Left kidney (tissue), 2 donors: ENCODE results near the gene PKP4. TPM values are rescaled to one million over a fixed set of nuclear protein-coding genes. Genes with fewer than 3 reads are reported as not detected.

Experiments
- DNase-seq: peaks from one replicate; pipeline ENCODE4 v3.0.0-alpha.2; 2013
- polyA plus RNA-seq: library from polyadenylated mRNA; unstranded; fragments of 120-200 nt; gene quantifications from one replicate; pipeline ENCODE4 v1.2.1, GENCODE V29; 2013; ENCODE audit not compliant: insufficient read length

Gene PKP4
- polyA plus RNA-seq, 1 donor, result 200 TPM

DNA sequence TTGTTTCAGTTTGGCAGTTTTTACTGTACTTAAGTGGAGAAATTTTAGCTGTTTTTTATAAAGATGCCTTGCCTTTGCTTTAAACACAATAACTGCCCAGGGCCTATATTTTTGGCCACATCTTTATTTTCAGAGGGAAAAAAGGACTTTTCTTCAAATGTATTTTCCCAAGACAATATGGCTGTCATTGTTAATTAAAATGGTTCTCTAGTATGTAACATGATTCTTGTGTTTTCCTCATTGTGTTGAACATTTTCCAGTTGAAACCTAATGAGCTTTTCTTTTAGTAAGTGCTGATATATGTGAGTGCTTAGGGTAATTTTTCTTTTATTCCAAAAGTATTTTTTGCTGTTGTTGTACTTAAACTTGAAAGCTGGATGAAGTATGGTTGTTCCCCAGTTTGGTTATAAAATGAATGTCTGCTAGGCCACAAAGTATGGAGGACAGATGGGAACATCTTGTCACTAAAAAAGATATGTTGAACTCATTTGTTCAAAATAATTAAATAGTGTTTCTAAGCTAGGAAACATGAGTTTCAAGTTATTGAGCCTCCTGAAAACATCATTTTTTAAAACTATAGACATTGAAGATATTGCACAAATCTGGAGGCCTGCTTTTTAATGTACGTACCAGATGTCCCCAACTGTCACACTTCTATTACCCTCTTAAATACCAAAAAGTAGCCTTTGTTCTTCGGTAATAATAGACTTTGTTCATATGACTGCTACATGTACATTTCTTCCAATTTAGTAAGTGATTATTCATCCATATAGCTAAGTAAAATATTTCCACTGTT lies 190.9 kb downstream of the PKP4 start:
- no peak for DNase-seq

DNA sequence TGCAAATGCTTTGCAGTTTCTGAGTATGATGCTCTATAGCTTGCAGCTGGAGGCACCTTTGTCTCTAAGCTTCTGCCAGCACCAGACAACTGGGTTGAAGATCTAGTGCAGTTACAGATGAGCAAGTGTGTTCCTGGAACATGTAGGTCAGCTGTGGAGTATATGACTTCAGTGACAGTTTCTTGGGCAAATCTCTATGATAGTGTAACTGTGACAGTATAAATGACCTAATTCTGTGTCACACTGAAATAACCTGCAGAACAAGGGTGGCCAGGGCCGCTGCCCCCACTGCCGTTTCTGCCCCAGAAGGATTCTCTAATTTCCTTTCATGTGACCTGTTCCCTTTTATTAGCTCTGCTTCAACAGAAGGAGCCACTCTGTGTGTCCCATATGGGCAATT lies 193.1 kb downstream of the PKP4 start:
- DNase-seq, result no peak

DNA sequence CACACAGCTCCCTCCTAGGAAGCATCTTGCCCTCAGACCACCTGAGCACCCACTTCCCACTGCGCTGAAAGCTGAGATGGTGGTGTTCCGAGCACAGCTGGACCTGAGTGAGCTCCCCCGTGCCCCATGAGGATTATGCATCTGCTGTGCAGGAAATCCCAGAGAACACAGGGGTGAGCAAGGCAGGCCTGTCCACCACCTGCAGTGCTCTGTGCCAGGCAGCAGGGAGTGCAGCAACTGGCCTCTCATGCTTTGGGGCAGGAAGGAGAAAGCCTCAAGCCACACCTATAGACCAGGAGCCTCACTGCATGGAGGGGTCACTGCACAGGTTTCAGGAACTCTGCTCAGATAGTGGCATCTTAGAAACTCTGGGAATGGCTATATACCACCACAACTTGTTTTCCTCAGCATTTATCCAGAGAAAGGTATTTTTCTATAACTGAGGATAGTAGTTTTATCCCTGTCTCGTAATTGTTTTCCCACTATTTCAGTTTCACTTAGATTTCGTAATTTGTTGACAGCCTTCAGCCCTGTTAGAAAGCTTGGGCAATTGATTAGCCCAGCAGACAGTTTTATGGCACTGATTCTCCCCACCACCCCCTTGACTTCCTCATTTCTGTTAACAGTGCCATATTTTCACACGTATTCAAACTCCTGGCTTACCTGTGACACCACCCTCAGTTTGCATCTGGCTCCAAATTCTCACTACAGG lies 194.1 kb downstream of the PKP4 start:
- DNase-seq, result no peak

DNA sequence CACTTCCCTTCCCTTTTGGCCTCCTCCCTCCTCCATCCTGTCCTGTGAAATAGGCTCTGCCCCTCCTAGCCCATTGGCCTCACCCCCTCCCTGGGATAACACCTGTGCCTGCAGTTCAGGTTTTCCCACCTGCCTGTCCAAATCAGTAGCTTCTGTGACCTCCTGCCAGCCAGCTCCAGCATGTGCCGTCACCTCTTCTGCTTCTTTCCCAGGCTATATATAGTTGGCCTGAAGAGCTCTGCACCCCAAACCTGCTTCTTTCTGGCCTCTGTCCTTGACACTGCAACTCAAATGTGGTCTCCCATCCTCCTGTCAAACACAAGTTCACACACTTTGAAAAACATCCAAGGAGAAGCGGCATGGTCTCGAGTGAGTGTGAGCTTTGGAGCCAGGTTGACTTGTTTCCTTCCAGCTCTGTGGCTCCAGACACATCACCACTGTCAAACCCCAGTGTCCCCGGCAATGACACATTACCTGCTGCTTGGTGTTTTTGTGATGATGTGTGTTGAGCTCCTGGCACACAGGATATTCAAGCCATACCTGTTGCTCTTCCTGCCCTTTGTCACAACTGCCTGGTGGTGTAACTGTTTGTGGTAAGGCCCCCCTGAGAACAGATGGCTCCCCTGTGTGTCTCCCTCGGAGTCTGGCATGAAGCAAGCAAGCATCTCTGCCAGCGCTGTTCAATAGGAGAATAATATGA lies 194.8 kb downstream of the PKP4 start:
- no peak for DNase-seq

DNA sequence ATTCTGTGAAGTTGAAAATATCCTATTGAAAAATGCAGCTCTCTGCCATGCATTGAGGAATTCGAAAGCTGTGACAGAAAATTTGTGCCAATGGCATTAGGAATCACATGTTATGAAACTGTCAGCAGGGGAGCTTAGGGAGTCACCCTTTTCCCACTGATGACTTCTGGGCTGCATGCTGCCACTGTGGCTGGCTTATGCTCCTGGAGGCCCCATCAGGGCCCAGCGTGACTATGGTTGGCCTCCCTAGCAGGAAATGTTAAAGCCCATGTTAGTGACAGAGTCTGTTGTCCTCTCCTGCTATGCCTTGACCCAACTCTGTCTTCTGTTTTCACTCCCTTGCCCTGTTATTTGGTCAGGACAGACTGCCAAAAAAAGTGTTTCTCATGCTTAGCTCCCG lies 198.9 kb downstream of the PKP4 start:
- DNase-seq, result no peak

DNA sequence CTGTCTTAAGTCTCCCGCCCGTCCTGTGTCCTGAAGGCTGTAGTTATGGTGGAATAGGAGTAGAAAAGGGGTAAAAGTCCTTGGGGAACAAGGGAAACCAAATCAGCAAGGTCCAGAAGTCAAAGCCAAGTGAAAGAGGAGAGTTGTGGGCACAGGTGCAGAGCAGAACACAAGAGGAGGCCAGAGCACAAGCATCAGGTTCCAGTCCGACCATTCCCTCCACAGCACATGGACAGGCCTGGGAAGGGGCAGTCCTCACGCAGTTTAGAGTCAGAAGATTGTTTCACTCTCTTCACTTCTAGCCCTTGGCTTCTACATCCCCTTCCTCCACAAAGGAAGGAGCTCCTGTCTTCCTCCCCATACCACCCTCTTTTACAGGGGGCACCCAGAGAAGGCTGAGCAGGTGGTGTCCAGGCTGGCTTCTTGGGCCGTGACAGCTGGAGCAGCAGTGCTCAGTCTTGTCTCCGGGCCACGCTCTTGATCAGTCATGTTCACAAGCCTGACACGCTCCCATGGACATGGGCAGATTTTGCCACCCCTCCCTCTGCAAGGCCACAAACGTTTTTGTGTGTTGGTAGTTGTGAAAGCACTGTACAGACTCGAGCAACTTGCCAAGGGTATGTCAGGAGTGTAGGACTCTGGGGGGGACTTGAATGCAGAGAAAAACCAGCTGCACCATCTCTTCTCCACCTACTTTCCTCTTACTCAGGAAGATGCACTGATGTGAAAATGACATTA lies 199.9 kb downstream of the PKP4 start:
- DNase-seq, result no peak

DNA sequence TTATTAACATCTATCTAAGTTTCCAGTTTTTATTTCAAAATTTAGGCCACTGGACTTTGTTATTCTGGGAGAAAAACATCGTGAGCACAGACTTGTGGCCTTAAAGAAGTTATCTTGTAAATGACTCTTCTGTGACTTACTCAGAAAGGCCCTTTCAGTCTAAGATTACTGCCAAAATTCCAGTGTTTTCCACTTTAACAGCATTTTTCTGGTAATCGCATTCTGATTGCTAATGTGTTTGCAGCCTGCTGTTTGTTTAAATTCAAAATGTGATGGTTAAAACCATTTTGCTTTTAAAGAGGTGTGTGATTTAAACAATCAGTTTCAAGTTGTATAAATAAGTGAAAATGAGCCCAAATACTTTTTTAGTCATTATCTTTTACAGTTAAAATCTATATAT lies 201.6 kb downstream of the PKP4 start:
- no peak for DNase-seq

DNA sequence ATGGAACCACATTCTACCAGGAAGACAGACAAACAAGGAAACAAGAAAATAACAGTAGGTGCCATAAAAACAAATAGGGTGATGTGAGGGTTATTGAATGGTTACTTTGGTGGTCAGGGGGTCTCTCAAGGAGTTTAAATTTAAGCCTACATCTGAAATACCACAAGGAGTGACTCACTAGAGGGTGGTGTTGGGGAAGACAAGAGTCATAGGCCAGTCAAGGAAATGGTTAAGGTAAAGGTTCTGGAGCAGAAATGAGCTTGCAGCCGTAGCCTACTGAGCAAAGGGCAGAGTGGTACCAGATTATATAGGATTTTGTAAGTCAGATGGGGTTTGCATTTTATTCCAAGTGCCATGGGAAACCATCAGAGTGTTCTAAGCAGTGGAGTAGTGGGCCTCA lies 202.7 kb downstream of the PKP4 start:
- DNase-seq, result no peak

DNA sequence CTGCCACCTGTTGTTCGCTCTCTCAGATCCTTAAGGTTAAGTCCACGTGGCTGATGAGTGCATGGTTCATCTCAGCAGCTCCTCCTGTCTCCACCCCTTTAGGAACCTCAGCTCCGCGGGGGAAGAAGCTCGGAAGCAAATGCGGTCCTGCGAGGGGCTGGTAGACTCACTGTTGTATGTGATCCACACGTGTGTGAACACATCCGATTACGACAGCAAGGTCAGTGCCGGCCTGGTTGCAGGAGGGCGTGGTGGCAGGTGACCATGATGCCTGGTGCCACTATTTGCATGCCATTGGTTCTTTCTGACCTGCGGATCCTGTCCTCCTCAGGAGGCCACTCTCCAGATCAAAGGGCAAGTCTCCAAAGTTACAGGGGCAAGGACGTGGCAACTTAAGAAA lies 204.5 kb downstream of the PKP4 start:
- no peak for DNase-seq

DNA sequence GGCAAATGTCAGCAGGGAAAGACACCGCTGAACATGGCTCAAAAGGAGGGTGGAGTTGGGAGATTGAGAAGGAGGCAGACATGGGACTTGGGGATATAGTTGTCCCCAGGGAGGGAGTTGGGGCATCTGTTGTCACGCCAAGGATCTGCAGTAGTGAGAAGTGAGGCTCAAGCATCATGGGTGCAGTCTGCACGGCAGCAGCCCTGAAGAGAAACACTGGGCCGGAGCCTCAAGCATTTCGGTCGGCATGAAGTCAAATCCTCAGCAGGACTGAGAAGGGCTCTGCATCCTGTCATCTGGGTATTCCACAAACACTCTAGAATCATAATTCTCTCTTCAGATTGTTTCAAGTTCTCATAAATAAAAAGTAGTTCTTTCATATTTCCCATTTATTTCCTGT lies 205.7 kb downstream of the PKP4 start:
- no peak for DNase-seq

DNA sequence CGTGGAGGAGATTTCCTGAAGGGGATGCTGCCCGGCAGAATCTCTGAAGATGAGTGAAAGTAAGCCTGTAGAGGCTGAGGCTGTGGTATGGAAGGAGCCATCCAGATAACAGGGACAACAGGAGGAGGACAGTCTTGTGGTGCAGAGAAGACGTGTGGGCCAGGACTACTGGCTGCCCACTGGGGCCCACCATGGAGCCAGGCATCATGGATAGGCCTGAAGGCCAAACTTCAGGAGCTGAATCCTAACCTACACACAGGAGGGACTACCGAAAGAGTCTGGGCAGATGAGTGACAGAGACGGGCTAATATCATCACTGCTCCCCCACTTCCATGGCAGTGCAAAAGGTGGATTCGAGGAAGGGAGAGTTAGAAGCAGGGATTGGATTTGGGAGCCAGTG lies 207.0 kb downstream of the PKP4 start:
- no peak for DNase-seq

DNA sequence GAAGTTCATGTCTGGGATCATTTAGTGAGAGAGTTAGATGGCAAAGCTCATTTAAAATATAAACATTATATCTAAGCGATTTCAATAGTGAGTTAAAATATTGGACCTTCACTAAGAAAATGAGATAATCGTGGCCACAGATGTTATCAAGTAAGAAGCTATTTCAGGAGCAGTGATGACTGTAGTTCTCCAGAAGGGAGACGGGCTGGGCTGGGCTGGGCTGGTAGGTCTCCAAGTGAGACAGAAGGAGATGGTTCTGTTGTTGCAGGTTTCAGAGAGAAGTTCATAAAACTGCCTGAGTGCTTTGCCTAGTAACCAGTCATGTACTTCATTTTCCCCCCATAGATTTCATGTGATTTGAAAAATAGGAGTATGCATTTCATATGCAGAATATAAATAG lies 208.2 kb downstream of the PKP4 start:
- DNase-seq, result no peak

DNA sequence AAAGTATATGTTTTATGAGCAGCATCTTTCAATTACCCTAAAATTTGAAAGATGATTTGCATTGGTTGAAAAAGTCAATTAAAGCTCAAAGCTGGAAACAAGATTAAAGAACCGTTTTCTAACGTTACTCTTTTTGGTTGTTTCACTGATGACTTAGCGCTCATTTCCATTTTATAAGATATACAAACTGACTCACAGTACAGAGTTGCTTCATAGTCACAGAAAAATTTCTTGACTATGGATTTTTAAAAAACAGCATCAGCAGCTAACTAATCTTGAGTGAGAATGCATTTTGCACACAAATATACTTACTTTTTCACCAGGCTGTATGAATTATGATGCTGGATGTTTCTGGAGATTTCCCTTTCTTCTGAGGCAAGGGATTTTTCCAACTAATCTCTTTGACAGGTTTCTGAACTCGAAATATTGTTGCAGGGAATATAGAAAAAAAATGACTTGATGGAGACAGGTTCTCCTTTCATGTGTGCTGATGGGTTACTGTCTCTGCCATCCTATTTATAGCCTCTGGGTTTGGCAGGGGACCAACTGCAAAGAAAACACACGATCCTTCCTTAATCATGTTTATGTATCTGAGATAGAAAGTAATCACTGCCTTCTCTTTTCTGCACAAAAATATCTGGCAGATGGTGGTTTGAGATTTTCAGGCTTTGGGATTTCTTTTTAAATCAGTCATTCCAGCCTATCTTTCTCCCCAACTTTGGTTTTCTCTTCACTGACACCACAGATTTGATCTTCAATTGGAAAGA lies 209.0 kb downstream of the PKP4 start:
- DNase-seq, result no peak

DNA sequence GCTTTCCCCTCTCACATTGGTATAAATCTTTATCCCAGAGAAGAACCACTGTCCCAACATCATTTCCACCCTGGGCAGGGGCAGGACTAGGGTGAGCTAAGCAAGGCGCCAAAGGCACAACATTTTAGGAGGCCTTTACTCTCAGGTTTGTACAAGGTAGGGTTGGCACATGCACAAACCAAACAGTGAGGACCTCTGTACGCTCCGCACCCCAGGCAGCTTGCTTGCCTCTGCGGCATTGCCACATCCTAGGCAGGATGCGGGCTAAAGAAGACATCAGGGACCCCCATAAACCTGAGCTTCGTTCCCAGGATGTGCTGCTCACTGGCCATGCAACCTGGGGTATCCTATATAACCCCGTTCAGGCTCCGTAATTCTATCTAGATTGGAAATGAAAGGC lies 210.2 kb downstream of the PKP4 start:
- DNase-seq, result no peak

DNA sequence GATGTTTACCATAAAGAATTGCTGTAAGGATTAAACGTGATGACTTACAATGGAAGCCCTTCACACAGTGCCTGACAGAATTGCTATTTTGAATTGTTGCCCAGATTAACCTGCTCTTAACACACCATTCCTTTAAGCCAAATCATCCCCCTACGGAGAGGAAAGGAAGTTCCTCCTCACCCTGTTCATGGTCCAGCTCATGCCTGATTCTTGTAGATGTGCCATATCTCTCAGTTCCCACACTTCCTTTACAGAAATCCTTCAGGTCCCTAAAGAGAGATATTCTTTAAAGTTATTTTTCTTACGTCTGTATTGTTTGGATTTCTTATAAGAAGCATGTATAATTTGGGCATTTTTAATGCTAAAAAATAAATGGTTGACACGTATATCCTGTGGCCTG lies 210.8 kb downstream of the PKP4 start:
- DNase-seq, result no peak

DNA sequence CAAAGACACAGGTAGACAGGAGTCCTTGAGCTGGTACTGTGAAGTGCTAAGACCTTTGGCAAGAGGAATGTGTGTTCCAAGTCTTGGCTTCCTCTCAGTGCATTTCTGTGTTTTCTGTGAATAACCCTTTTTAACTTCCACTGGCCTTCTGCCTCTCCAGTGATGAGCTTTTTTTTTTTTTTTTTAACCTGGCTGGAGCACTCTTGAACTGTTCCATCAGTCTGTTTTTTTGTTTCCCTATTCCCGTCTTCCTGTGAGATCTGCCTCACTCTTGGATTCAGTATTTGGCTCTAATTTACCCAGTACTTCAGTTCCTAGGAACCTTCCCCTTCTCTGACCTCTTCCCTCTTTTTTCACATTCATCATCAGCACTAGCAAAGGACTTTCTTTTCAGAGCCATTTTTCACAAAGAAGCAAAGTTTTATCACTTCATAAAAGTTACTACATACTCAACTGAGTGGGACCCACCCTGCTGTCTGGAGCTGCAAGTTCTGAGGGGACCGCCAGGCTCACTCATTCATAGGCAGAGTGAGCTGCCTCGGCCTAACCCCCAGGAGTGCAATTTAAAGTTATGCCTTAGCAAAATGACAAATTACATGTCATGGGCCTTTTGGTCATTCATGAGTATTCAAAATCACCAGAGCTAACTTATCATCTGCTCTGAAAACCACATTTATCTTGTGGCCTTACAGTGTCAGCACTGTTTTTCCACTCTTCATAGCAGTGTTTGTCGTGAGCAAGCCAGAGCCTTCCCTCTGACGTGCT lies 211.4 kb downstream of the PKP4 start:
- DNase-seq, result peak; percentile 27

DNA sequence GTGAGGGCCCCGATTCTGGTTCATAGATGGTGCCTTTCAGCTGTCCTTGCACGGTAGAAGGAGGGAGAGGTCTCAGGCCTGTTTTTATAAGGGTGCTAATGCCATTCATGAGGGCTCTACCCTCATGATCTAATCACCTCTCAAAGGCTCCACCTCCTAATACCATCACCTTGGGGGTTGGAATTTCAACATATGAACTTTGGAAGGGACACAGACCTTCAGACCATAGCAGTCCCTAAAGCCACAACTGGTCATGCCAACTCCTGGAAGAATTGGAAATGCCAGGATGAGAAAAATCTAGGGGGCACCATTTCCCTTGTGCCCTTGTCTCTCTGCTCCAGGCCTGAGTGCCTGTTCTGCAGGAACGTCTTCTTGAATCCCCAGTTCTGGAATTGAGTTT lies 213.5 kb downstream of the PKP4 start:
- DNase-seq, result no peak

DNA sequence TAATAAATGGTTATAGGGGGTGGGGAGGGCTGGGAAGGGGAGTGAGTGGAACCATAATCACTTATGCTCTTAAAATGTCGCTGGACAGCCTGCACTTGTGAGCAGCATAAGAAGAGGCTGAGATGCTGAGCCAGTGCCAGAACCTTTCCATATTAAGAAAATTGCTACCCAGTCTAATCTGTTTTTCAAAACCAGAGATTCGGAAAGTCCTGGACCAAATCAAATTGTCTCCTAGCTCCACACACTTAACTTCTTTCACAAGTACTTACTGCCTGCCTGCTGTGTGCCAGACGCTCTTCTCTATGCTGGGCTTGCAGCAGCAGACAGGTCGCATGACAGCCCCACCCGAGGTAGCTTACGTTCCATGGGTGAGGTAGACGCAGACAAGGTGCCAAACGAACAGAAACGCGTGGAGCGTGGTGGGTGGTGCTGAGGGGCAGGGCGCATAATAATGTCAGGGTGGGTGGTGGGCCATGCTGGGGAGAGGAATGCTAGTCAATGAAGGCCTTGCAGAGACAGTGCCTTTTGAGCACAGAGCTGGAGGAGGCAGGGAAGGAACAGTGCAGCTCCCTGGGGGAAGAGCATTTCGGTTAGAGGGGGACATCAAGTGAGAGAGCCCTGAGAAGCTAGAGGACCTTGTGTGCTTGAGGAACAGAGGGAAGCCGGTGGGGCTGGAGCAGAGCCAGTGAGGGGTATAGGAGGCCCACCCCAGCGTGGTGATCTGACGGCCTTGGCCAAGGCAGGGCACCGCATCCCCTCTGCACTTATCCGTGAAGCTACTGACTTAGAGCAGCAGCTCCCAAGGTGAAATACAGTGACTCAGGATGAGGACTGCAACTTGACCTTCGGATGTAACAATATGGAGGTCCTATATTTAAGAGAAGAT lies 214.9 kb downstream of the PKP4 start:
- DNase-seq, result no peak

DNA sequence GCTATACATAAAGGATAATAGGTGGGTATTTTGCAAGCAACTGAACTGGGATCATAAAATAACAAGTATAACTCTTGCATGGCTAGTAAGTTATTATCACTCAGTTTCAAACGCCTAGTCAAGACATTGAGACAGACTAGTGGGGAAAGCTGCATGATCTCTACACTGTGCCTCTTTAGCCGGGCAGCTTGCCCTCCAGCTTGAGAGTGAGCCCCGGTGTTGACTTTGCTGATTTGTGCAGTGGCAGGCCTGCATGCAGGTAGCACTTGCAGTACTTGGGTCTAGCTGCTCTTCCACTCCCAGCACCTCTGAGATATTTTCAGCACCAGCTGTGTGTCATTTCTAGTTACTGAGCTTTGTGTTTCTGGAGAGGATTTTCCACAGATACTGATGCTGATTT lies 219.5 kb downstream of the PKP4 start:
- DNase-seq, result no peak

DNA sequence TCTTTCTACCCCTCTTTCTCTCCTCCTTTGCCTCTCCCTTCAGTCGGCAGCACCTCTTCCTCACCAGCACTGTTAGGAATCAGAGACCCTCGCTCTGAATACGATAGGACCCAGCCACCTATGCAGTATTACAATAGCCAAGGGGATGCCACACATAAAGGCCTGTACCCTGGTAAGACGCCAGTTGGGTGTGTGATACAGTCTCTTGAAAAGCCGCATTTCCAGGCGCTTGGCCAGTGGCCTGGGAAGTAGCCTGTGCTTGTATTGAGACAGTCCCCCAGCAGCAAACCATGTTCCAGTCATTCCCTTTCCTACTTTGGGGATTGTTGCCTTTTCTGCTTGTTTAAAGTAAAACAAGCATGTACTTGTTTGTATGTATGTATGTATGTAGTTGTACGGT lies 219.9 kb downstream of the PKP4 start:
- no peak for DNase-seq
